ENCODE data around the gene SMO.
"Not testable (repeated sequence)": the region's sequence is repeated elsewhere in the genome, so short reads cannot be mapped to it uniquely, and the experiment has no call there.

The SMO gene

GRCh38 chr7:129209067-129209926 is 20.9 kb downstream of the SMO start:
- DNase-seq (ENCODE audit: low spot score) = no peak

- DNase-seq (ENCODE audit: low spot score) = peak; percentile 87
Observed at GRCh38 chr7:129210256-129210988, 22.0 kb downstream of the SMO start.

GRCh38 chr7:129210989-129211312 is 22.5 kb downstream of the SMO start:
- no peak for DNase-seq (ENCODE audit: low spot score)

DNA sequence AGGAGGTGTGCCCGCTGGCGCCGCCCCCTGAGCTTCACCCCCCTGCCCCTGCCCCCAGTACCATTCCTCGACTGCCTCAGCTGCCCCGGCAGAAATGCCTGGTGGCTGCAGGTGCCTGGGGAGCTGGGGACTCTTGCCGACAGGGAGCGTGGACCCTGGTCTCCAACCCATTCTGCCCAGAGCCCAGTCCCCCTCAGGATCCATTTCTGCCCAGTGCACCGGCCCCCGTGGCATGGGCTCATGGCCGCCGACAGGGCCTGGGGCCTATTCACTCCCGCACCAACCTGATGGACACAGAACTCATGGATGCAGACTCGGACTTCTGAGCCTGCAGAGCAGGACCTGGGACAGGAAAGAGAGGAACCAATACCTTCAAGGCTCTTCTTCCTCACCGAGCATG is 23.7 kb downstream of the SMO start:
- DNase-seq (ENCODE audit: low spot score) = no peak

GRCh38 chr7:129212596-129212995 is 24.2 kb downstream of the SMO start:
- DNase-seq (ENCODE audit: low spot score) = no peak

- no peak for DNase-seq (ENCODE audit: low spot score)
Observed at GRCh38 chr7:129213828-129214227, 25.4 kb downstream of the SMO start.

DNA sequence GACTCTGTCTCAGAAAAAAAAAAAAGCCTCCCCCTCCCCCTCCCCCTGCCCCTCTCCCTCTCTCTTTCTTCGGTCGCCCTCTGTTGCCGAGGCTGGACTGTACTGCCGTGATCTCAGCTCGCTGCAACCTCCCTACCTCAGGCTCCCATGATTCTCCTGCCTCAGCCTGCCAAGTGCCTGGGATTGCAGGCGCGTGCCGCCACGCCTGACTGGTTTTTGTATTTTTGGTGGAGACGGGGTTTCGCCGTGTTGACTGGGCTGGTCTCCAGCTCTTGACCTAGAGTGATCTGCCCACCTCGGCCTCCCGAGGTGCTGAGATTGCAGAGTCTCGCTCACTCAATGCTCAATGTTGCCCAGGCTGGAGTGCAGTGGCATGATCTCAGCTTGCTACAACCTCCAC is 27.3 kb downstream of the SMO start:
- not testable (repeated sequence) for DNase-seq (ENCODE audit: low spot score)

DNA sequence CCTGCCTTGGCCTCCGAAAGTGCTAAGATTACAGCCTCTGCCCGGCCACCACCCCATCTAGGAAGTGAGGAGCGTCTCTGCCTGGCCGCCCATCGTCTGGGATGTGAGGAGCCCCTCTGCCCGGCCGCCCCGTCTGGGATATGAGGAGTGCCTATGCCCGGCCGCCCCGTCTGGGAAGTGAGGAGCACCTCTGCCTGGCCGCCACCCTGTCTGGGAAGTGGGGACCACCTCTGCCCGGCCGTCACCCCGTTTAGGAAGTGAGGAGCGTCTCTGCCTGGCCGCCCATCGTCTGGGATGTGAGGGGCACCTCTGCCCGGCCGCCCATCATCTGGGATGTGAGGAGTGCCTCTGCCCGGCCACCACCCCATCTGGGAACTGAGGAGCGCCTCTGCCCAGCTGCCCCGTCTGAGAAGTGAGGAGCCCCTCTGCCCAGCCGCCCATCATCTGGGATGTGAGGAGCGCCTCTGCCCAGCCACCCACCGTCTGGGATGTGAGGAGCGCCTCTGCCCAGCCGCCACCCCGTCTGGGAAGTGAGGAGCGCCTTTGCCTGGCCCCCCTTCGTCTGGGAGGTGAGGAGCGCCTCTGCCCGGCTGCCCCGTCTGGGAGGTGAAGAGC is 27.8 kb downstream of the SMO start:
- not testable (repeated sequence) for DNase-seq (ENCODE audit: low spot score)

GRCh38 chr7:129216821-129217416 is 28.5 kb downstream of the SMO start:
- DNase-seq (ENCODE audit: low spot score) = not testable (repeated sequence)

GRCh38 chr7:129218514-129219062 is 30.2 kb downstream of the SMO start:
- peak; percentile 88 for DNase-seq (ENCODE audit: low spot score)

DNA sequence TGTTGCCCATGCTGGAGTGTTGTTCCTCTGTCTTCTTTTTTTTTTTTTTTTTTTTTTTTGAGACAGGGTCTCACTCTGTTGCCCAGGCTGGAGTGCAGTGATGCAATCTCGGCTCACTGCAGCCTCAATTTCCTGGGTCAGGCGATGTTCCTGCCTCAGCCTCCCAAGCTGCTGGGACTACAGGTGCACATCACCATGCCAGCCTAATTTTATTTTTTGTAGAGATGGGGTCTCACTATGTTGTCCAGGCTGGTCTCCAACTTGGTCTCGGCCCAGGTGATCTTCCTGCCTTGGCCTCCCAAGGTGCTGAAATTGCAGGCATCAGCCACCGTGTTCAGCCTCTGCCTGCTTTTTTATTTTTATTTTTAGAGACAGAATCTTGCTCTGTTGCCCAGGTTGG is 30.7 kb downstream of the SMO start:
- not testable (repeated sequence) for DNase-seq (ENCODE audit: low spot score)

DNA sequence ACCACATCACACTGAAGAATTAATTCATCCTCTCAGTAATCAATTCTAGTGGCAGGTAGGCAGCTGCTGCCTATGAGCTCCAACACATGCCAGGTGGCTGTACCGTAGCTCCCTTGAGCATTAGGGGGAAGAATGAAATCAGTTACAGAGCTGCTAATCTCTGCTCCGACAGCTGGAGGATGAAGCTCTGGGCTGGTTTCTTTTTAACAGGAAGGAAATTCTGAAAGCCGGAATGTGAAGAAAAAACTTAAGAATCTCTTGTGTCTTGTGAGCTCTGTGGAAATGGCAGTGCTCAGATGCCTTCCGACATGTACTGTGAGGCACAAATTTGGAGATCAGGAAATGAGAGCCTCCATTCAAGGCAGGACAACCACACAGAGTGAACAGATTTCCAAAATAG is 33.6 kb downstream of the SMO start:
- DNase-seq (ENCODE audit: low spot score) = no peak

DNA sequence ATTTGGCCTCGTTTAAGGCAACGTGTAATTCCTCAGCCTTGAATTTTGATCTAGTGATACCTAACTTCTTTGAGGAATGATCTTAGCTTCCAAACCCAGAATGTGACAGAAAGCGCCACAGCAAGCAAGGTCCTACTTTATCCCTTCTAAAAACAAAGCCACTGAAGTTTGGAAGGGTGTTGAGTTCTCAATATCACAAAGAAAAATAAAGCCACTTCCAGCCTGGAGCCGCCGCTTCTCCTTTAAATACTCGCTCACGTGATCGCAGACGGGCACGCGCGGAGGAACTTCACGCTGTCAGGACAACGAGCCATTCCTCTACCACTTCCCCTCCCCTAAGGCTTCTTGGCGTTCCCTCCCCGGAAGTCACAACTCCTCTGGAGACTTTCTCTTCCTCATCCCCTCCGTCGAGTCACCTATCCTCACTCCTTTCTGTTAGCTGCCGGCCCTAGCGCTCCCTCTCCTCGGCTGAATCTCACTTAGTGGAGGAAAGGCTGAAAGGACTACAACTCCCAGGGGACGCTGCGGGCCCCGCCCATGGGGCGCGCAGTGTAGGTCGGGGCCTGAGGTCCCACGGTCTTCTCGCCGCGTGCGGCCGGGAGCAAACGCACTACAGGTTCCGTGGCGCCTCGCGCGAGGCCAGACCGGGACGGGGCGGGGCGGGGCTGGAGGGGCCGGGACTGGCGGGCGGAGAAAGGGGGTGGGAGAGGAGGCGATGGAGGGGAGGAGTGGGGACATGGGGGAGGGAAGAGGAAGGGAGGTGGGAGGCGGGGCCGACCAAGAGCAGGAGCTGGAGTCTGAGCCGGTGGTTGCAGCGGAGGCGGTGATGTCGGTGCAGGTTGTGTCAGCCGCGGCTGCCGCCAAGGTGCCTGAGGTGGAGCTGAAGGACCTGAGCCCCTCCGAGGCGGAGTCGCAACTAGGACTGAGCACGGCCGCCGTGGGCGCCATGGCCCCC is 36.1 kb downstream of the SMO start, which contains the start of gene AHCYL2:
Gene AHCYL2, plus strand, starts transcription at position 780 of the 955 bp plus-strand sequence.
- DNase-seq (ENCODE audit: low spot score) = peak; percentile 99

GRCh38 chr7:129225206-129225930 is 36.9 kb downstream of the SMO start:
- no peak for DNase-seq (ENCODE audit: low spot score)

GRCh38 chr7:129225931-129226572 is 37.6 kb downstream of the SMO start:
- no peak for DNase-seq (ENCODE audit: low spot score)

GRCh38 chr7:129227646-129228578 is 39.5 kb downstream of the SMO start:
- no peak for DNase-seq (ENCODE audit: low spot score)

- DNase-seq (ENCODE audit: low spot score) = no peak
Observed at GRCh38 chr7:129228633-129229032, 40.2 kb downstream of the SMO start.

- DNase-seq (ENCODE audit: low spot score) = no peak
Observed at GRCh38 chr7:129231666-129232065, 43.2 kb downstream of the SMO start.

GRCh38 chr7:129238546-129238945 is 50.1 kb downstream of the SMO start:
- no peak for DNase-seq (ENCODE audit: low spot score)

All from left forelimb (tissue), 1 donor.